ENCODE data around the gene CARS2. TPM values are rescaled to one million over a fixed set of nuclear protein-coding genes. Genes with fewer than 3 reads are reported as not detected.
A peak's percentile ranks its signal among the peaks of the same experiment; 100 is the strongest.
"Not testable (repeated sequence)": the region's sequence is repeated elsewhere in the genome, so short reads cannot be mapped to it uniquely, and the experiment has no call there.

The CARS2 gene
- total and polyA plus RNA-seq, 7 donors, result 35.4 to 77.5 (median 45.7) TPM

DNA sequence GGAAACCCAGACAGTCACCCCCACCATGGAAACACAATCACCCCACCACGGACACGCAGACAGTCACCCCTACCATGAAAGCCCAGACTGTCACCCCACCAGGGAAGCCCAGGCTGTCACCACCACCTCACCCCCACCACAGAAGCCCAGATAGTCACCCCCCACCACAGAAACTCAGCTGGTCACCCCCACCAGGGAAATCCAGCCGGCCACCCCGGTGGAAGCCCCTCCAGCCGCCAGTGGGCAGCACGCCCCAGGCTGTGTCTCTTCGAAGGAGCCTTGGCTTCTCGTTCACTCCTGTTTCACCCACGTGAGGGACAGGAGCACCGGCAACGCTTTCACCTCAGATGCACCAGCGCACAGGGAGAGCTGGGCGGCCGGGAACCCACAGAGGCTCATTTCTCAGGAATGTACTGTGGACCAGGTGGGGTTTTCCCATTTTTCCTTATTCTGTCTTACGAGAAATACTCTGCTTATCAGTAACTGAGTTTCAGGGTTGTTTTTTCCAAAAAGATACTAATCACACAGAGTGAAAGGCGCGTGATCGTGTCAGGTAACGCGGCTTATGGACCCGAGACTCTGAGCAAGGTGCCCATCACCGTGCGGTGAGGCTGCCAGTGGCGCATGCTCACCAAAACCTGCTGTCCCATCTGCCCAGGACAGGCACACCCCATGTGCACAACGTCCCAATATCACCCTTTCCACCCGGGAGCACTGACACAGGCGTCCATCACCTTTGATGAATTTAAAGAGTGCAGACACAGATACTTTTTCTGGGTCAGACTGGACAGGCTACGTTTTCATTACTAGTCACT, 28.0 kb downstream of the CARS2 start:
- no peaks in the 10 kb centered on the region for H3K27me3 ChIP-seq
- intact Hi-C loops (cut with DNase I), result no loop called here
- no peaks in the 10 kb centered on the region for H3K9me3 ChIP-seq
- H3K27ac ChIP-seq, result no peak overlapping the region
- no peak overlapping the region for H3K4me3 ChIP-seq
- TF ChIP-seq, protein P1, sequence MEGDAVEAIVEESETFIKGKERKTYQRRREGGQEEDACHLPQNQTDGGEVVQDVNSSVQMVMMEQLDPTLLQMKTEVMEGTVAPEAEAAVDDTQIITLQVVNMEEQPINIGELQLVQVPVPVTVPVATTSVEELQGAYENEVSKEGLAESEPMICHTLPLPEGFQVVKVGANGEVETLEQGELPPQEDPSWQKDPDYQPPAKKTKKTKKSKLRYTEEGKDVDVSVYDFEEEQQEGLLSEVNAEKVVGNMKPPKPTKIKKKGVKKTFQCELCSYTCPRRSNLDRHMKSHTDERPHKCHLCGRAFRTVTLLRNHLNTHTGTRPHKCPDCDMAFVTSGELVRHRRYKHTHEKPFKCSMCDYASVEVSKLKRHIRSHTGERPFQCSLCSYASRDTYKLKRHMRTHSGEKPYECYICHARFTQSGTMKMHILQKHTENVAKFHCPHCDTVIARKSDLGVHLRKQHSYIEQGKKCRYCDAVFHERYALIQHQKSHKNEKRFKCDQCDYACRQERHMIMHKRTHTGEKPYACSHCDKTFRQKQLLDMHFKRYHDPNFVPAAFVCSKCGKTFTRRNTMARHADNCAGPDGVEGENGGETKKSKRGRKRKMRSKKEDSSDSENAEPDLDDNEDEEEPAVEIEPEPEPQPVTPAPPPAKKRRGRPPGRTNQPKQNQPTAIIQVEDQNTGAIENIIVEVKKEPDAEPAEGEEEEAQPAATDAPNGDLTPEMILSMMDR (IDR thresholded peaks at IDR 0.05), result no peak
- TF ChIP-seq POLR2A (IDR thresholded peaks at IDR 0.05) (no peak), EP300 (IDR thresholded peaks at IDR 0.05) (no peak), POLR2AphosphoS5 (IDR thresholded peaks at IDR 0.05) (no peak)
- peaks cover 17 to 63% (median 36%) of the 10 kb centered on the region in 4 donors for H3K36me3 ChIP-seq
- no peaks in the 10 kb centered on the region for H3K4me1 ChIP-seq
- DNase-seq, result no peak
- WGBS, 2 donors, result 92 to 93% methylated on average over 28 of the region's 28 CpGs

DNA sequence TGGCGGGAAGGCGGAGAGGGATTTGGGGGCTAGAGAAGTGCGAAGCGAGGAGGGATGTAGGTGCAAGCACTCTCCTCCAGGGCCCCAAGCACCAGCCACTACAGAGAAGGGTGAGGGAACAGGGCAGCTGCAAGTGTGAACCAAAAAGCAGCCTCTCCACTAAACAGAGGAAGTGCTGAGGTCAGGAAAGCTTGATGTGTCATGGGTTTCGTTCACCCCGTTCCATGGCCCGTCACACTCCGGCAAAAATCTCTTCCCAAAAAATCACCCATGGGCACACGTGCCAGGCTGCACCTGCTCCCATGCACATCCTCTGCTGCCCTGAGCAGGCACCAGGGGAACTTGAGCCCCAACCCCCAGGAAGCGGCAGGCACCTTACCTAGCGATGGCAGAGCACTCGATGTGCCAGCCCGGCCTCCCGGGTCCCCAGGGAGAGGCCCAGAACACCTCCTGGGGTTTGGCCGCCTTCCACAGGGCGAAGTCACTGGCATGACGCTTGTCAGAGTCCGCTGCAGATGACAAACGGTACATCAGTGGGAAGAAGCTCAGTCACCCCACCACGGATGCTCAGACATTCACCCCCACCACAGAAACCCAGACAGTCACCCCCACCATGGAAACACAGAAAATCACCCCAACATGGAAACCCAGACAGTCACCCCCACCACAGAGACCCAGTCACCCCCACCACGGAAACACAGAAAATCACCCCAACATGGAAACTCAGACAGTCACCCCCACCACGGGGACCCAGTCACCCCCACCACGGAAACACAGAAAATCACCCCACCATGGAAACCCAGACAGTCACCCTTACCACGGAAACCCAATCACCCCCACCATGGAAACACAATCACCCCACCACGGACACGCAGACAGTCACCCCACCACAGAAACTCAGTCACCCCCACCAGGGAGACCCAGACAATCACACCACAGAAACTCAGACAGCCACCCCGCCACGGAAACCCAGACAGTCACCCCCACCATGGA, 29.0 kb downstream of the CARS2 start:
- TF ChIP-seq POLR2AphosphoS5 (IDR thresholded peaks at IDR 0.05), result no peak
- TF ChIP-seq EP300 (IDR thresholded peaks at IDR 0.05), result no peak
- TF ChIP-seq POLR2A (IDR thresholded peaks at IDR 0.05), result no peak
- TF ChIP-seq, protein P1 (IDR thresholded peaks at IDR 0.05), result no peak
- 71 to 89% methylated on average over 28 of the region's 28 CpGs for WGBS, 2 donors
- Histone ChIP-seq H3K36me3 (peaks cover 9 to 54% (median 29%) of the 10 kb centered on the region in 4 donors), H3K4me1 (no peaks in the 10 kb centered on the region), H3K27ac (peak overlapping the region in 1 of 4 donors; percentile 42), H3K4me3 (no peak overlapping the region), H3K9me3 (no peaks in the 10 kb centered on the region), H3K27me3 (no peaks in the 10 kb centered on the region)
- DNase-seq, result no peak
- intact Hi-C loops (cut with DNase I), result no loop called here

DNA sequence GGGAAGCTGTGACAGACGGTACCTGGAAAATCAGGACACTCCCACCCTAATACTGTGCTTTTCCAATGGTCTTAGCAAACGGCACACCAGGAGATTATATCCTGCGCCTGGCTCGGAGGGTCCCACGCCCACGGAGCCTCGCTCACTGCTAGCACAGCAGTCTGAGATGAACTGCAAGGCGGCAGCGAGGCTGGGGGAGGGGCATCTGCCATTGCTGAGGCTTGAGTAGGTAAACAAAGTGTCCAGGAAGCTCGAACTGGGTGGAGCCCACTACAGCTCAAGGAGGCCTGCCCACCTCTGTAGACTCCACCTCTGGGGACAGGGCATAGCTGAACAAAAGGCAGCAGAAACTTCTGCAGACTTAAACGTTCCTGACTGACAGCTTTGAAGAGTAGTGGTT, 36.1 kb downstream of the CARS2 start:
- H3K4me3 ChIP-seq; DNase-seq; H3K9me3 ChIP-seq; H3K27ac ChIP-seq; intact Hi-C loops (cut with DNase I); H3K27me3 ChIP-seq; H3K4me1 ChIP-seq: not testable (repeated sequence)
- WGBS, 2 donors, result 95 to 96% methylated on average over 11 of the region's 11 CpGs
- H3K36me3 ChIP-seq, result peaks cover 0 to 42% (median 17%) of the 10 kb centered on the region in 4 donors

GRCh38 chr13:110669036-110669435, 36.9 kb downstream of the CARS2 start:
- Histone ChIP-seq H3K36me3 (peaks cover 0 to 50% (median 19%) of the 10 kb centered on the region in 4 donors), H3K27ac (no peak overlapping the region), H3K4me3 (no peak overlapping the region), H3K4me1 (no peaks in the 10 kb centered on the region), H3K27me3 (no peaks in the 10 kb centered on the region), H3K9me3 (no peaks in the 10 kb centered on the region)
- intact Hi-C loops (cut with DNase I), result no loop called here
- DNase-seq, result no peak
- TF ChIP-seq POLR2AphosphoS5 (IDR thresholded peaks at IDR 0.05) (no peak), POLR2A (IDR thresholded peaks at IDR 0.05) (no peak), EP300 (IDR thresholded peaks at IDR 0.05) (no peak)
- TF ChIP-seq, protein P1 (IDR thresholded peaks at IDR 0.05), result no peak
- WGBS, 2 donors, result 90 to 95% methylated on average over 9 of the region's 9 CpGs

- 92 to 94% methylated on average over 8 of the region's 8 CpGs for WGBS, 2 donors
- Histone ChIP-seq H3K4me1 (no peaks in the 10 kb centered on the region), H3K4me3 (no peak overlapping the region), H3K36me3 (peaks cover 6 to 78% (median 26%) of the 10 kb centered on the region in 4 donors), H3K27ac (no peak overlapping the region), H3K27me3 (no peaks in the 10 kb centered on the region), H3K9me3 (no peaks in the 10 kb centered on the region)
- DNase-seq, result no peak
- no peak for TF ChIP-seq POLR2A (IDR thresholded peaks at IDR 0.05)
- TF ChIP-seq, protein P1 (IDR thresholded peaks at IDR 0.05), result no peak
- no peak for TF ChIP-seq EP300 (IDR thresholded peaks at IDR 0.05)
- no peak for TF ChIP-seq POLR2AphosphoS5 (IDR thresholded peaks at IDR 0.05)
- intact Hi-C loops (cut with DNase I), result no loop called here
Observed at GRCh38 chr13:110666255-110666533, 39.7 kb downstream of the CARS2 start.

Data from sigmoid colon (tissue), 7 donors.